Astrocyte (in vitro differentiated cells and primary cell): ENCODE data around the gene PHC1. TPM values are rescaled to one million over a fixed set of nuclear protein-coding genes. Genes with fewer than 3 reads are reported as not detected.

ENCODE experiments used
- DNase-seq: peaks from one replicate; pipeline ENCODE4 v3.0.0-alpha.2; 2010; ENCODE audit warnings: low read depth
- FAIRE-seq: peaks from 2 replicates; lab custom pipeline; 2011; peaks lifted over from hg19 to GRCh38; lab: Jason Lieb, UNC
- H2AFZ ChIP-seq: 2 replicates; pipeline ENCODE4 v1.6.0; 2012; ENCODE audit warnings: low read depth, low read length, inconsistent platforms
- H3K27ac ChIP-seq: 2 replicates; pipeline ENCODE4 v1.5.1; 2011; ENCODE audit warnings: low read depth, low read length, inconsistent platforms
- H3K27me3 ChIP-seq: 2 replicates; pipeline ENCODE4 v1.6.0; 2011; ENCODE audit warnings: low read length, inconsistent platforms; ENCODE audit not compliant: insufficient read depth
- H3K36me3 ChIP-seq: 2 replicates; pipeline ENCODE4 v1.5.1; 2011; ENCODE audit warnings: low read length, inconsistent platforms; ENCODE audit not compliant: insufficient read depth
- H3K4me1 ChIP-seq: 2 replicates; pipeline ENCODE4 v1.5.1; 2011; ENCODE audit warnings: low read length, inconsistent platforms; ENCODE audit not compliant: insufficient read depth
- H3K4me2 ChIP-seq: 2 replicates; pipeline ENCODE4 v1.6.0; 2012; ENCODE audit warnings: low read length, inconsistent platforms
- H3K4me3 ChIP-seq: 2 replicates; pipeline ENCODE4 v1.5.1; 2011; ENCODE audit warnings: low read depth, mild to moderate bottlenecking, low read length, inconsistent platforms; ENCODE audit not compliant: insufficient read depth
- H3K79me2 ChIP-seq: 2 replicates; pipeline ENCODE4 v1.6.0; 2012; ENCODE audit warnings: mild to moderate bottlenecking, low read length, inconsistent platforms; ENCODE audit not compliant: insufficient read depth
- H3K9ac ChIP-seq: 2 replicates; pipeline ENCODE4 v1.6.0; 2012; ENCODE audit warnings: mild to moderate bottlenecking, low read length, inconsistent platforms
- H3K9me3 ChIP-seq: 2 replicates; pipeline ENCODE4 v1.5.1; 2012; ENCODE audit warnings: low read depth, mild to moderate bottlenecking, low read length, inconsistent platforms; ENCODE audit not compliant: insufficient read depth
- H4K20me1 ChIP-seq: 2 replicates; pipeline ENCODE4 v1.6.0; 2012; ENCODE audit warnings: low read length, inconsistent platforms; ENCODE audit not compliant: insufficient read depth
- H3K27ac Mint-ChIP-seq: one replicate; pipeline ENCODE4 v1.8.0; 2021; ENCODE audit warnings: mild to moderate bottlenecking, mixed read lengths; ENCODE audit not compliant: unreplicated experiment
- H3K27me3 Mint-ChIP-seq: one replicate; pipeline ENCODE4 v1.8.0; 2021; ENCODE audit warnings: low read depth, mixed read lengths; ENCODE audit not compliant: unreplicated experiment
- H3K36me3 Mint-ChIP-seq: one replicate; pipeline ENCODE4 v1.8.0; 2021; ENCODE audit warnings: low read depth, mixed read lengths; ENCODE audit not compliant: unreplicated experiment
- H3K4me1 Mint-ChIP-seq: one replicate; pipeline ENCODE4 v1.8.0; 2021; ENCODE audit warnings: low read depth, mixed read lengths; ENCODE audit not compliant: unreplicated experiment
- H3K4me3 Mint-ChIP-seq: one replicate; pipeline ENCODE4 v1.8.0; 2021; ENCODE audit warnings: mild to moderate bottlenecking, moderate library complexity, mixed read lengths; ENCODE audit not compliant: unreplicated experiment
- H3K9me3 Mint-ChIP-seq: one replicate; pipeline ENCODE4 v1.8.0; 2021; ENCODE audit warnings: mild to moderate bottlenecking, mixed read lengths; ENCODE audit not compliant: unreplicated experiment
- EZH2 ChIP-seq: IDR thresholded peaks from 2 replicates; pipeline ENCODE4 v1.6.1; 2012; ENCODE audit warnings: mild to moderate bottlenecking, low read length, inconsistent platforms; ENCODE audit not compliant: insufficient read depth
- total RNA-seq: library from RNA; stranded (reverse); gene quantifications from 2 replicates; pipeline ENCODE4 v1.2.1, GENCODE V29; 2021
- TF ChIP-seq, protein P1 (sequence below): IDR thresholded peaks from 2 replicates; pipeline ENCODE4 v1.5.1; 2011; ENCODE audit warnings: low read depth, mild to moderate bottlenecking, inconsistent platforms, low read length, moderate library complexity; ENCODE audit not compliant: insufficient read depth

The PHC1 gene
- total RNA-seq, 1 donor from 2014 or later, result 35.4 TPM

DNA sequence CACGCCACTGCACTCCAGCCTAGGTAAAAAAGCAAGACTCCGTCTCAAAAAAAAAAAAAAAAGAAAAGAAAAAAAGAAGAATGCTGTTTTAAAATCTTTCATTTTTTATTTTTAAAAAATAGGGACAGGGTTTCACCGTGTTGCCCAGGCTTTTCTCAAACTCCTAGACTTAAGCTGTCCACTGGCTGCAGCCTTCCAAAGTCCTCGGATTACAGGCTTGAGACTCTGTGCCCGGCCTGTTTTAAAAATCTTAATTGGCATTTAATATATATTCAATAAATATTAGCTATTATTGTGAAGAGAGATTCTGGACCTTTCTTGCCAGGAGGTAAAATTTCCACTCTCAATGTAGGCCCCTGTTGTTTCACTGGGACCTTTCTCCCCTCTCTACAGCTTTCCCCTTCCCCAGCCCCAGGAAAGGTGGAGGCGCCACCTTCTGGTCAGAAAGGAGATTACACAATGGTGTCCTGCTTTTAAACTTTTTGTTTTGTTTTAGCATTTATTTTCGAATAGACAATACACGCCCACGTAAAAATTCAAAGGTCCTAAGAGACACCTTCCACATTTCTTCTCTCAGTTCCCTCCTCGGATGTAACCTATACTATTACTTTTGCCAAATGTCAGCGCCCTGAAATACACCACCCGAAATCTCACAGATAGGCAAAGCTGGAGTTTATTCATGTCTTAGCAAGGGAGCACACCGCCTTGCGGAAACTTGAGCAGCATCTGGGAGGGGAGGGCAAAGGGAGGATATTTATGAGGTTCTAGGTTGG, 23.8 kb upstream of the PHC1 start:
- H3K9me3 ChIP-seq, result no peaks in the 10 kb centered on the region
- no peaks in the 10 kb centered on the region for H3K4me1 ChIP-seq
- H2AFZ ChIP-seq, result peak overlapping the region; percentile 96
- peak overlapping the region; percentile 98 for H3K4me2 ChIP-seq
- Mint-ChIP-seq H3K9me3 (no peaks in the 10 kb centered on the region), H3K4me3 (peak overlapping the region; percentile 78), H3K27ac (peak overlapping the region; percentile 38), H3K27me3 (no peaks in the 10 kb centered on the region), H3K4me1 (peaks cover 8% of the 10 kb centered on the region), H3K36me3 (no peaks in the 10 kb centered on the region)
- no peaks in the 10 kb centered on the region for H3K79me2 ChIP-seq
- DNase-seq, result peak; percentile 25
- no peak overlapping the region for H3K27ac ChIP-seq
- no peaks in the 10 kb centered on the region for H3K36me3 ChIP-seq
- H3K4me3 ChIP-seq, result peak overlapping the region; percentile 71
- no peak for FAIRE-seq
- H3K27me3 ChIP-seq, result no peaks in the 10 kb centered on the region
- peak overlapping the region; percentile 83 for H3K9ac ChIP-seq
- H4K20me1 ChIP-seq, result no peaks in the 10 kb centered on the region
- TF ChIP-seq, protein P1, sequence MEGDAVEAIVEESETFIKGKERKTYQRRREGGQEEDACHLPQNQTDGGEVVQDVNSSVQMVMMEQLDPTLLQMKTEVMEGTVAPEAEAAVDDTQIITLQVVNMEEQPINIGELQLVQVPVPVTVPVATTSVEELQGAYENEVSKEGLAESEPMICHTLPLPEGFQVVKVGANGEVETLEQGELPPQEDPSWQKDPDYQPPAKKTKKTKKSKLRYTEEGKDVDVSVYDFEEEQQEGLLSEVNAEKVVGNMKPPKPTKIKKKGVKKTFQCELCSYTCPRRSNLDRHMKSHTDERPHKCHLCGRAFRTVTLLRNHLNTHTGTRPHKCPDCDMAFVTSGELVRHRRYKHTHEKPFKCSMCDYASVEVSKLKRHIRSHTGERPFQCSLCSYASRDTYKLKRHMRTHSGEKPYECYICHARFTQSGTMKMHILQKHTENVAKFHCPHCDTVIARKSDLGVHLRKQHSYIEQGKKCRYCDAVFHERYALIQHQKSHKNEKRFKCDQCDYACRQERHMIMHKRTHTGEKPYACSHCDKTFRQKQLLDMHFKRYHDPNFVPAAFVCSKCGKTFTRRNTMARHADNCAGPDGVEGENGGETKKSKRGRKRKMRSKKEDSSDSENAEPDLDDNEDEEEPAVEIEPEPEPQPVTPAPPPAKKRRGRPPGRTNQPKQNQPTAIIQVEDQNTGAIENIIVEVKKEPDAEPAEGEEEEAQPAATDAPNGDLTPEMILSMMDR, result peak; percentile 85
- TF ChIP-seq EZH2, result no peak

DNA sequence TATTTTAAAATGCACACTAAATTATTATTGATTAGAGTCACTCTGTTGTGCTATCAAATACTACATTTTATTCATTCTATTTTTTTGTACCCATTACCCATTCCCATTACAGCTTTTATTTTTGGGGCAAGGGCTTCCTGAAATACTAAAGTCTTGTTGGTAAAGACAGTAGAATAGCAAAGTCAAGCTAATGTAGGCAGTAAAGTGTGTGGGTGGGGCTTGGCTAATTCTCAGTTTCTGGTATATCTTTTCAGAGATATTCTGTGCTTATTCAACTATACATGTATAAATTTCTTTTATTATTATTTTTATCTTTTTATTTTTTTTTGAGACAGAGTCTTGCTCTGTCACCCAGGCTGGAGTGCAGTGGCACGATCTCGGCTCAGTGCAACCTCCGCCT, 22.3 kb upstream of the PHC1 start:
- H3K79me2 ChIP-seq, result no peaks in the 10 kb centered on the region
- H2AFZ ChIP-seq, result no peak overlapping the region
- no peaks in the 10 kb centered on the region for H3K4me1 ChIP-seq
- H3K27me3 ChIP-seq, result no peaks in the 10 kb centered on the region
- no peaks in the 10 kb centered on the region for H3K36me3 ChIP-seq
- H3K27ac Mint-ChIP-seq, result no peak overlapping the region
- TF ChIP-seq, protein P1, result no peak
- no peak for TF ChIP-seq EZH2
- H3K27ac ChIP-seq, result no peak overlapping the region
- no peaks in the 10 kb centered on the region for H3K36me3 Mint-ChIP-seq
- no peaks in the 10 kb centered on the region for H3K9me3 Mint-ChIP-seq
- H3K4me3 Mint-ChIP-seq, result no peak overlapping the region
- H3K27me3 Mint-ChIP-seq, result no peaks in the 10 kb centered on the region
- no peaks in the 10 kb centered on the region for H4K20me1 ChIP-seq
- no peak for FAIRE-seq
- H3K4me3 ChIP-seq, result no peak overlapping the region
- H3K9me3 ChIP-seq, result no peaks in the 10 kb centered on the region
- DNase-seq, result no peak
- H3K4me1 Mint-ChIP-seq, result peaks cover 8% of the 10 kb centered on the region
- H3K4me2 ChIP-seq, result no peak overlapping the region
- H3K9ac ChIP-seq, result no peak overlapping the region

DNA sequence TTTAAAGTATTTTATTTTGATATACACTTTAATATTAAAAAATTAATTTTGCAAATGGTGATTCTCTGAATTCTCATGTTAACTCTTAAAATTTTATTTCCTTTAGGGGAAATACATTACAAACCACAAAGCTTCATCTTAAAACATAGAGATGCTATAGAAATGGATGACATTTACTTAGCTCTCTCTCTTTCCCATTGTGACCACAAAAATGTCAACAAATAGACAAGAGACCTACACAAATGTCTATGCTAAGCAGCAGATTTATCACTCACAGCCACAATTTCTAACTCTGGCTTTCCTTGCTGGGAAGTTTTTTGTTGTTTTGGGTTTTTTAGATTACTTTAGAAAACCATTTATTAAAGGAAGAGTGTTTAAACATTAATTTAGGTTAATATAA, 19.9 kb upstream of the PHC1 start:
- DNase-seq (no peak), FAIRE-seq (no peak)
- H3K36me3 ChIP-seq, result no peaks in the 10 kb centered on the region
- H2AFZ ChIP-seq, result no peak overlapping the region
- H3K4me1 ChIP-seq, result no peaks in the 10 kb centered on the region
- no peaks in the 10 kb centered on the region for H3K27me3 Mint-ChIP-seq
- no peaks in the 10 kb centered on the region for H4K20me1 ChIP-seq
- H3K79me2 ChIP-seq, result no peaks in the 10 kb centered on the region
- H3K4me2 ChIP-seq, result no peak overlapping the region
- H3K9me3 ChIP-seq, result no peaks in the 10 kb centered on the region
- H3K27ac Mint-ChIP-seq, result peak overlapping the region; percentile 12
- no peak overlapping the region for H3K4me3 Mint-ChIP-seq
- H3K4me1 Mint-ChIP-seq, result peaks cover 6% of the 10 kb centered on the region
- H3K4me3 ChIP-seq, result no peak overlapping the region
- peaks cover 2% of the 10 kb centered on the region for H3K9me3 Mint-ChIP-seq
- TF ChIP-seq EZH2, result no peak
- TF ChIP-seq, protein P1, result no peak
- no peak overlapping the region for H3K27ac ChIP-seq
- H3K36me3 Mint-ChIP-seq, result no peaks in the 10 kb centered on the region
- no peaks in the 10 kb centered on the region for H3K27me3 ChIP-seq
- no peak overlapping the region for H3K9ac ChIP-seq
